Caco-2 (cell line): ENCODE measurements around the gene COL4A2. TPM values are rescaled to one million over a fixed set of nuclear protein-coding genes. Genes with fewer than 3 reads are reported as not detected.

ENCODE experiments used
- BruUV-seq: library from RNA; stranded (reverse); fragments of 400-500 nt; replicated peaks from 2 replicates; lab custom pipeline; 2021; lab: Mats Ljungman, UMichigan
- CTCF ChIA-PET: fragments of 300-600 bp; sonication (Branson Sonifier 250); formaldehyde crosslinking; loops from one replicate; lab custom pipeline; 2022; ENCODE audit warnings: antibody characterized with exemption; lab: Charles Lee
- POLR2A ChIA-PET: fragments of 300-600 bp; sonication (Branson Sonifier 250); formaldehyde crosslinking; loops from one replicate; lab custom pipeline; 2022; ENCODE audit warnings: antibody characterized with exemption; lab: Charles Lee
- DNase-seq, 2 experiments: peaks; one replicate each; pipeline versions ENCODE4 v3.0.0 to v3.0.0-alpha.2; 2020 to 2022
- H3K27me3 ChIP-seq: replicated peaks from 2 replicates; pipeline ENCODE4 v1.6.0; 2011; ENCODE audit warnings: low read length; ENCODE audit not compliant: control insufficient read depth, insufficient read depth
- H3K36me3 ChIP-seq: 2 replicates; pipeline ENCODE4 v1.5.1; 2011; ENCODE audit warnings: low read length; ENCODE audit not compliant: control insufficient read depth, insufficient read depth
- H3K4me1 ChIP-seq: fragments of 250-450 bp; sonication (Bioruptor Pico); 2 replicates; pipeline ENCODE4 v1.5.1; 2020; ENCODE audit warnings: mild to moderate bottlenecking
- H3K4me3 ChIP-seq: 2 replicates; pipeline ENCODE4 v1.5.1; 2011; ENCODE audit warnings: low read depth, mild to moderate bottlenecking, control low read depth, low read length
- H3K9me3 ChIP-seq: fragments of 250-450 bp; sonication (Bioruptor Pico); 2 replicates; pipeline ENCODE4 v1.5.1; 2020; ENCODE audit warnings: mild to moderate bottlenecking, moderate library complexity
- H3K27ac Mint-ChIP-seq: one replicate; pipeline ENCODE4 v1.8.0; 2022; ENCODE audit warnings: mixed read lengths; ENCODE audit not compliant: unreplicated experiment
- H3K27me3 Mint-ChIP-seq: one replicate; pipeline ENCODE4 v1.8.0; 2022; ENCODE audit warnings: mixed read lengths; ENCODE audit not compliant: insufficient read depth, unreplicated experiment
- H3K36me3 Mint-ChIP-seq: one replicate; pipeline ENCODE4 v1.8.0; 2022; ENCODE audit warnings: mild to moderate bottlenecking, mixed read lengths; ENCODE audit not compliant: insufficient read depth, unreplicated experiment
- H3K4me1 Mint-ChIP-seq: one replicate; pipeline ENCODE4 v1.8.0; 2022; ENCODE audit warnings: low read depth, mixed read lengths; ENCODE audit not compliant: unreplicated experiment
- H3K4me3 Mint-ChIP-seq: one replicate; pipeline ENCODE4 v1.8.0; 2022; ENCODE audit warnings: mild to moderate bottlenecking, moderate library complexity, mixed read lengths; ENCODE audit not compliant: unreplicated experiment
- H3K9me3 Mint-ChIP-seq: one replicate; pipeline ENCODE4 v1.8.0; 2022; ENCODE audit warnings: mixed read lengths; ENCODE audit not compliant: unreplicated experiment
- intact Hi-C: fragments of 100-400 bp; cut with micrococcal nuclease; formaldehyde crosslinking; loops from one replicate; pipeline ENCODE4 v1.10.0; 2022; ENCODE audit not compliant: unreplicated experiment
- total RNA-seq: library from RNA; stranded (reverse); gene quantifications from 2 replicates; pipeline ENCODE4 v1.2.3, GENCODE V29; 2022
- TF ChIP-seq, protein P1 (sequence below), 2 experiments: fragments of 200-600 bp in 1 of 2; IDR thresholded peaks; 1 replicate in 1 of 2; 2 replicates in 1 of 2; pipeline versions ENCODE4 v1.5.1 to v1.8.0; 2011 to 2022; ENCODE audit warnings: antibody characterized with exemption in 1 of 2, control low read depth in 1 of 2, inconsistent platforms in 1 of 2, low read depth in 1 of 2, low read length in 1 of 2, mild to moderate bottlenecking in 1 of 2, moderate library complexity in 1 of 2; ENCODE audit not compliant: insufficient read depth in 1 of 2, severe bottlenecking in 1 of 2, unreplicated experiment in 1 of 2

COL4A2 gene
- total RNA-seq, 1 experiment from 2014 or later = 19.2 TPM

DNA sequence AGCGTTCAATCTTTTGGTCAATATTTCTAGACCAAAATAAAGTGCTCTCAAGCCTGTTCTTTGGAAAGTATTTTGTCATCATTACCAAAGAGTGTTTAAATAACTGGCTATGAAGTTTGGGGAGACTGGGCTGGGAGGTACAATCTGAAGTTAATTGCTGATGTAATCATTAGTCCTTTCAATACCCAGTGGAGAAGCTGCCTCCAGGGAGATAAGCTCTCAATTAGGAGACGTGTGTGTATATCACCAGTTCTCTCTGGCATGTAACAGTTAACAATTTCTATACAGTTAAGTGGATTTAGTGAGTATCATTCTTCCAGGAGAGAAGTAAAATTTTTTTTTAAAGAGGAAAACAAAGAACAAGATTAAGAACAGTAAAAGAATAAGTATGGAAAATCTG is 1.5 kb upstream of the COL4A2 start:
- H3K9me3 Mint-ChIP-seq = peaks cover 12% of the 10 kb centered on the region
- peaks cover 29% of the 10 kb centered on the region for H3K4me1 Mint-ChIP-seq
- H3K27ac Mint-ChIP-seq = peak overlapping the region; percentile 45
- no peaks in the 10 kb centered on the region for H3K27me3 Mint-ChIP-seq
- Histone ChIP-seq H3K9me3 (no peaks in the 10 kb centered on the region), H3K36me3 (no peaks in the 10 kb centered on the region), H3K4me1 (peaks cover 29% of the 10 kb centered on the region), H3K4me3 (no peak overlapping the region), H3K27me3 (no peaks in the 10 kb centered on the region)
- no peak for DNase-seq
- ChIA-PET CTCF (no interaction called here), POLR2A (no interaction called here)
- H3K4me3 Mint-ChIP-seq = no peak overlapping the region
- TF ChIP-seq, protein P1, sequence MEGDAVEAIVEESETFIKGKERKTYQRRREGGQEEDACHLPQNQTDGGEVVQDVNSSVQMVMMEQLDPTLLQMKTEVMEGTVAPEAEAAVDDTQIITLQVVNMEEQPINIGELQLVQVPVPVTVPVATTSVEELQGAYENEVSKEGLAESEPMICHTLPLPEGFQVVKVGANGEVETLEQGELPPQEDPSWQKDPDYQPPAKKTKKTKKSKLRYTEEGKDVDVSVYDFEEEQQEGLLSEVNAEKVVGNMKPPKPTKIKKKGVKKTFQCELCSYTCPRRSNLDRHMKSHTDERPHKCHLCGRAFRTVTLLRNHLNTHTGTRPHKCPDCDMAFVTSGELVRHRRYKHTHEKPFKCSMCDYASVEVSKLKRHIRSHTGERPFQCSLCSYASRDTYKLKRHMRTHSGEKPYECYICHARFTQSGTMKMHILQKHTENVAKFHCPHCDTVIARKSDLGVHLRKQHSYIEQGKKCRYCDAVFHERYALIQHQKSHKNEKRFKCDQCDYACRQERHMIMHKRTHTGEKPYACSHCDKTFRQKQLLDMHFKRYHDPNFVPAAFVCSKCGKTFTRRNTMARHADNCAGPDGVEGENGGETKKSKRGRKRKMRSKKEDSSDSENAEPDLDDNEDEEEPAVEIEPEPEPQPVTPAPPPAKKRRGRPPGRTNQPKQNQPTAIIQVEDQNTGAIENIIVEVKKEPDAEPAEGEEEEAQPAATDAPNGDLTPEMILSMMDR (IDR thresholded peaks at IDR 0.05; ENCODE audit: insufficient read depth in 1 of 2, low read depth in 1 of 2, low read length in 1 of 2, severe bottlenecking in 1 of 2, unreplicated experiment in 1 of 2) = no peak
- no TSS peak for BruUV-seq
- H3K36me3 Mint-ChIP-seq = peaks cover 6% of the 10 kb centered on the region
- intact Hi-C loops = no loop called here

DNA sequence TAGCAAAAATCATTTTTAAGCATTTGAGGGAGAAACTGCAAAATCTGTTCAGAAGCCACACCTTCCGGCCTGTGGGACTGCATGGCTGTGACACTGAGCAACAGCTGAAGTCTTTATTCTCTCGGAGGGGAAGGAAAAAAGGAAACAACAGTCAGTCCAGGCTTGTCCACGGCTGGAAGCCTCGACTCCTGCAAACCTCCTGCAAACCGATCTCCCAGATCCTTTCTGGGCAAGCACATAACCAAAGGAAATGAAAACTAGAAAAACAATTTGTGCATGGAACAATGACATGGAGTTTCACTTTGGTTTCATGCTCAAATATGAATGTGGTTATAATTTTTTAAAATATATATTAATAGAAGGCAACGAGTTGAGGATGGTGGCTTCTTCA is 1.1 kb upstream of the COL4A2 start:
- Mint-ChIP-seq H3K36me3 (peaks cover 7% of the 10 kb centered on the region), H3K4me1 (peaks cover 29% of the 10 kb centered on the region), H3K27ac (peak overlapping the region; percentile 45), H3K27me3 (no peaks in the 10 kb centered on the region), H3K9me3 (peaks cover 12% of the 10 kb centered on the region), H3K4me3 (no peak overlapping the region)
- no peaks in the 10 kb centered on the region for H3K36me3 ChIP-seq
- DNase-seq = no peak
- BruUV-seq = no TSS peak
- no peak overlapping the region for H3K4me3 ChIP-seq
- intact Hi-C loops = no loop called here
- peaks cover 33% of the 10 kb centered on the region for H3K4me1 ChIP-seq
- POLR2A ChIA-PET = no interaction called here
- H3K9me3 ChIP-seq = no peaks in the 10 kb centered on the region
- H3K27me3 ChIP-seq = no peaks in the 10 kb centered on the region
- CTCF ChIA-PET = no interaction called here
- TF ChIP-seq, protein P1 (IDR thresholded peaks at IDR 0.05; ENCODE audit: insufficient read depth in 1 of 2, low read depth in 1 of 2, low read length in 1 of 2, severe bottlenecking in 1 of 2, unreplicated experiment in 1 of 2) = no peak

DNA sequence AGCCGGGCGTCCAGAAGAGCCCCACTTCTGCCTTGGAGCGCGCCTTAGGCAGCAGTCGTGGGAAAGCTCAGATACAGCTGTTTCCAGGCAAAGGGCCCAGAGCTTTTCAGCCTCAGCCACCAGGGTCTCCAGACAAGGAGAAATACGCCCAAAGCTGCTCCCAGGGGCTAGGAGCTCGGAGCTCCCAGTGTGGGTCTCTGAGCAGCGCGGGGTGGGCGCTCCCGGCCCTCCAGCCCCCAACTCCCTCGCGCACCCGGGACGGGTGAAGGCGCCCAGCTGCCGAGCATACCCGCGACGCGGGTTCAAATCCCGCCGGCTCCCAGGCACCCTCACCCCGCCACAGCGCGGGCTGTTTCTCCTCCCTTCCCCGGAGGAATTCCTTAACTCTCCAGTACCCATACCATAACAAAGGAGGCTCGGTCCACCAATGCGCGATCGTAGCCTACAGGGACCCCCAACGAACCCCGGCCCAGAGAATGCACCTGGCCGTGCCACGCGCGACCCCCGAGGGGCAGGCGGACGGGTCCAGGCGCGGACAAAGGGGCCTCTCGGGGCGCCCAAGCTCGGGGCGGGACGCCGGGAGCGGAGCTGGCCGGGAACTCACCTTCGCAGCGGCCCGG is 634 bp upstream of the COL4A2 start:
- BruUV-seq = no TSS peak
- Histone ChIP-seq H3K4me1 (peaks cover 35% of the 10 kb centered on the region), H3K27me3 (no peaks in the 10 kb centered on the region), H3K36me3 (no peaks in the 10 kb centered on the region), H3K4me3 (no peak overlapping the region), H3K9me3 (no peaks in the 10 kb centered on the region)
- H3K36me3 Mint-ChIP-seq = peaks cover 11% of the 10 kb centered on the region
- intact Hi-C loops = no loop called here
- TF ChIP-seq, protein P1 (IDR thresholded peaks at IDR 0.05; ENCODE audit: insufficient read depth in 1 of 2, low read depth in 1 of 2, low read length in 1 of 2, severe bottlenecking in 1 of 2, unreplicated experiment in 1 of 2) = no peak
- H3K27ac Mint-ChIP-seq = no peak overlapping the region
- CTCF ChIA-PET = no interaction called here
- POLR2A ChIA-PET = interaction anchor here (0.5 kb wide), 1 partner anchor 13 kb away, joined by 3 read pairs; no protein-coding TSS in a partner anchor
- DNase-seq = no peak
- peaks cover 25% of the 10 kb centered on the region for H3K4me1 Mint-ChIP-seq
- H3K9me3 Mint-ChIP-seq = peaks cover 12% of the 10 kb centered on the region
- H3K27me3 Mint-ChIP-seq = no peaks in the 10 kb centered on the region
- H3K4me3 Mint-ChIP-seq = no peak overlapping the region
